HG03354 (cell line): ENCODE results near the gene CDH13.
A peak's percentile ranks its signal among the peaks of the same experiment; 100 is the strongest.

Source experiments
- ATAC-seq: cut with Tn5 transposase; IDR thresholded peaks from one replicate; pipeline ENCODE4 v1.9.1; 2021; ENCODE audit warnings: mild to moderate bottlenecking; ENCODE audit not compliant: unreplicated experiment, poor library complexity, severe bottlenecking

Gene CDH13

GRCh38 chr16:83721676-83722075 is 1094.9 kb downstream of the CDH13 start:
- no peak for ATAC-seq

- no peak for ATAC-seq
Measured at GRCh38 chr16:83722456-83723183, 1095.9 kb downstream of the CDH13 start.

- ATAC-seq, result no peak
Measured at GRCh38 chr16:83723244-83723643, 1096.5 kb downstream of the CDH13 start.

- no peak for ATAC-seq
Measured at GRCh38 chr16:83723901-83724300, 1097.1 kb downstream of the CDH13 start.

GRCh38 chr16:83724585-83724984 is 1097.8 kb downstream of the CDH13 start:
- no peak for ATAC-seq

- no peak for ATAC-seq
Measured at GRCh38 chr16:83725313-83725712, 1098.5 kb downstream of the CDH13 start.

GRCh38 chr16:83727018-83727417 is 1100.2 kb downstream of the CDH13 start:
- no peak for ATAC-seq

- no peak for ATAC-seq
Measured at GRCh38 chr16:83727751-83728352, 1101.1 kb downstream of the CDH13 start.

- no peak for ATAC-seq
Measured at GRCh38 chr16:83728492-83728891, 1101.7 kb downstream of the CDH13 start.

GRCh38 chr16:83730812-83731211 is 1104.0 kb downstream of the CDH13 start:
- no peak for ATAC-seq

- no peak for ATAC-seq
Measured at GRCh38 chr16:83732536-83732935, 1105.8 kb downstream of the CDH13 start.

- ATAC-seq, result no peak
Measured at GRCh38 chr16:83733301-83733700, 1106.5 kb downstream of the CDH13 start.

- no peak for ATAC-seq
Measured at GRCh38 chr16:83734136-83734535, 1107.4 kb downstream of the CDH13 start.

- no peak for ATAC-seq
Measured at GRCh38 chr16:83737729-83738354, 1111.1 kb downstream of the CDH13 start.

GRCh38 chr16:83738923-83739503 is 1112.2 kb downstream of the CDH13 start:
- ATAC-seq, result no peak

- no peak for ATAC-seq
Measured at GRCh38 chr16:83742124-83742899, 1115.5 kb downstream of the CDH13 start.

- no peak for ATAC-seq
Measured at GRCh38 chr16:83743241-83743640, 1116.5 kb downstream of the CDH13 start.

GRCh38 chr16:83743720-83744119 is 1117.0 kb downstream of the CDH13 start:
- ATAC-seq, result no peak

- ATAC-seq, result peak; percentile 58
Measured at GRCh38 chr16:83744441-83744981, 1117.7 kb downstream of the CDH13 start.

- ATAC-seq, result no peak
Measured at GRCh38 chr16:83746611-83747010, 1119.8 kb downstream of the CDH13 start.
